A549 (cell line): ENCODE data around the gene TUBB1. TPM values are rescaled to one million over a fixed set of nuclear protein-coding genes. Genes with fewer than 3 reads are reported as not detected.

Experiments used
- ATAC-seq, 2 experiments: fragments of 200-7000 bp in 1 of 2; fragments of >200 bp in 1 of 2; cut with Nextera tagmentation in 1 of 2; cut with Tn5 transposase in 1 of 2; 3 replicates each; pipeline versions ENCODE4 v1.8.0 to v1.9.1; 2018 to 2020; ENCODE audit warnings: mild to moderate bottlenecking in 1 of 2, moderate library complexity in 1 of 2
- CTCF ChIA-PET: fragments of 300-600 bp; sonication (Branson Sonifier 250); formaldehyde crosslinking; extraction: SDS; loops from one replicate; lab custom pipeline; 2021; ENCODE audit warnings: antibody characterized with exemption, inconsistent platforms; lab: Yijun Ruan, JAX
- POLR2A ChIA-PET: fragments of 350-600 bp; formaldehyde crosslinking; extraction: SDS; loops from one replicate; lab custom pipeline; 2021; ENCODE audit warnings: antibody characterized with exemption, inconsistent platforms; lab: Yijun Ruan, JAX
- DNase-seq, 2 experiments: peaks; one replicate each; pipeline versions ENCODE4 v3.0.0 to v3.0.0-alpha.2; 2011 to 2016; ENCODE audit warnings: low read depth in 1 of 2, low spot score in 1 of 2
- FAIRE-seq: peaks from 2 replicates; lab custom pipeline; 2011; peaks lifted over from hg19 to GRCh38; lab: Jason Lieb, UNC
- H3K27ac ChIP-seq, 2 experiments: fragments of >200 bp; sonication (Bioruptor Twin); formaldehyde crosslinking; 3 replicates each; pipeline ENCODE4 v1.5.1; 2016 to 2017
- H3K4me1 ChIP-seq: fragments of >200 bp; sonication (Bioruptor Twin); formaldehyde crosslinking; 3 replicates; pipeline ENCODE4 v1.6.1; 2016
- H3K4me2 ChIP-seq: fragments of >200 bp; sonication (Bioruptor Twin); formaldehyde crosslinking; 3 replicates; pipeline ENCODE4 v1.6.1; 2016
- H3K4me3 ChIP-seq: fragments of >200 bp; sonication (Bioruptor Twin); formaldehyde crosslinking; 3 replicates; pipeline ENCODE4 v1.5.1; 2016
- H3K9me3 ChIP-seq: fragments of >200 bp; sonication (Bioruptor Twin); formaldehyde crosslinking; 3 replicates; pipeline ENCODE4 v1.6.1; 2016
- CEBPB ChIP-seq, 2 experiments: fragments of >200 bp in 1 of 2; sonication (Bioruptor Twin) in 1 of 2; formaldehyde crosslinking in 1 of 2; IDR thresholded peaks; 2 replicates each; pipeline ENCODE4 v1.6.1; 2012 to 2016
- CHD2 ChIP-seq: fragments of 150-350 bp; IDR thresholded peaks from 2 replicates; pipeline ENCODE4 v1.6.1; 2014; ENCODE audit warnings: low read length; ENCODE audit not compliant: partially characterized antibody
- CHD4 ChIP-seq: fragments of 200-600 bp; sonication (generic); IDR thresholded peaks from 2 replicates; pipeline ENCODE4 v1.6.1; 2016; ENCODE audit warnings: antibody characterized with exemption, mild to moderate bottlenecking, borderline replicate concordance
- EHMT2 ChIP-seq: fragments of 200-600 bp; sonication (generic); IDR thresholded peaks from 2 replicates; pipeline ENCODE4 v1.6.1; 2016; ENCODE audit warnings: antibody characterized with exemption, low read depth, mild to moderate bottlenecking, moderate library complexity
- FOXS1 ChIP-seq: fragments of 250-450 bp; sonication (Bioruptor Pico); IDR thresholded peaks from 2 replicates; pipeline ENCODE4 v1.5.0; 2020; ENCODE audit warnings: mild to moderate bottlenecking, moderate library complexity
- GATA3 ChIP-seq: IDR thresholded peaks from 2 replicates; pipeline ENCODE4 v1.6.1; 2012; ENCODE audit warnings: borderline replicate concordance
- HDAC2 ChIP-seq: fragments of 200-600 bp; sonication (generic); IDR thresholded peaks from 2 replicates; pipeline ENCODE4 v1.6.1; 2016
- HEYL ChIP-seq: fragments of 250-450 bp; sonication (Bioruptor Pico); IDR thresholded peaks from 2 replicates; pipeline ENCODE4 v1.8.0; 2021; ENCODE audit warnings: mild to moderate bottlenecking, moderate library complexity
- HOXB5 ChIP-seq: fragments of 250-450 bp; sonication (Bioruptor Pico); IDR thresholded peaks from 2 replicates; pipeline ENCODE4 v1.5.0; 2020; ENCODE audit warnings: mild to moderate bottlenecking, moderate library complexity
- JUN ChIP-seq, 2 experiments: fragments of >200 bp; sonication (Bioruptor Twin); formaldehyde crosslinking; IDR thresholded peaks; 2 replicates in 1 of 2; 3 replicates in 1 of 2; pipeline ENCODE4 v1.6.1; 2016 to 2017
- KDM1A ChIP-seq: fragments of 200-600 bp; sonication (generic); IDR thresholded peaks from 2 replicates; pipeline ENCODE4 v1.6.1; 2016; ENCODE audit warnings: low read depth, mild to moderate bottlenecking
- KDM5A ChIP-seq: fragments of 200-600 bp; sonication (generic); IDR thresholded peaks from 2 replicates; pipeline ENCODE4 v1.6.1; 2016; ENCODE audit warnings: antibody characterized with exemption, mild to moderate bottlenecking
- MAFK ChIP-seq: fragments of 450-650 bp; IDR thresholded peaks from 2 replicates; pipeline ENCODE4 v1.6.1; 2014; ENCODE audit not compliant: partially characterized antibody
- RAD21 ChIP-seq, 2 experiments: fragments of >200 bp in 1 of 2; sonication (Bioruptor Twin) in 1 of 2; formaldehyde crosslinking in 1 of 2; IDR thresholded peaks in 1 of 2; conservative IDR thresholded peaks in 1 of 2; 2 replicates in 1 of 2; 3 replicates in 1 of 2; pipeline ENCODE4 v1.6.1; 2012 to 2018; ENCODE audit warnings: inconsistent platforms in 1 of 2
- RFX5 ChIP-seq: fragments of 450-650 bp; IDR thresholded peaks from 2 replicates; pipeline ENCODE4 v1.7.1; 2014; ENCODE audit warnings: antibody characterized with exemption, mild to moderate bottlenecking, moderate library complexity
- SREBF2 ChIP-seq: fragments of 450-650 bp; IDR thresholded peaks from 2 replicates; pipeline ENCODE4 v1.6.1; 2014; ENCODE audit warnings: mild to moderate bottlenecking, moderate library complexity
- TP53 ChIP-seq: fragments of 250-450 bp; sonication (Bioruptor Pico); IDR thresholded peaks from 2 replicates; pipeline ENCODE4 v1.5.0; 2021; ENCODE audit warnings: mild to moderate bottlenecking, moderate library complexity
- ZC3H11A ChIP-seq: fragments of 450-650 bp; IDR thresholded peaks from 2 replicates; pipeline ENCODE4 v1.6.1; 2014; ENCODE audit warnings: antibody characterized with exemption, mild to moderate bottlenecking
- ZFP36 ChIP-seq: fragments of 450-650 bp; IDR thresholded peaks from 2 replicates; pipeline ENCODE4 v1.6.1; 2014; ENCODE audit warnings: borderline replicate concordance; ENCODE audit not compliant: partially characterized antibody
- WGBS: methylation state at CpG from one replicate; pipeline ENCODE4 v1.1.6; 2017; ENCODE audit errors: missing lambda C conversion rate; 5-methylcytosine and 5-hydroxymethylcytosine counted together
- polyA plus RNA-seq, 4 experiments: library from polyadenylated mRNA; depleted of rRNA in 3 of 4; stranded (reverse); fragments of >200 nt; fragmentation: RNase III in 1 of 4; extraction: RNeasy Plus Mini Kit Qiagen cat#74134 plus additional on column Dnase treatment in 1 of 4; gene quantifications; 2 replicates in 3 of 4; 3 replicates in 1 of 4; pipeline ENCODE4 v1.2.3, GENCODE V29; 2011 to 2017
- TF ChIP-seq, protein P1 (sequence below): fragments of 150-350 bp; IDR thresholded peaks from 2 replicates; pipeline ENCODE4 v1.6.1; 2014; ENCODE audit warnings: low read depth, mild to moderate bottlenecking, low read length
- TF ChIP-seq, protein P2 (sequence below): fragments of >200 bp; sonication (Bioruptor Twin); formaldehyde crosslinking; IDR thresholded peaks from 3 replicates; pipeline ENCODE4 v1.5.1; 2016
- TF ChIP-seq, protein P3 (sequence below): fragments of 450-650 bp; IDR thresholded peaks from 2 replicates; pipeline ENCODE4 v1.6.1; 2014; ENCODE audit warnings: antibody characterized with exemption
- TF ChIP-seq, protein P4 (sequence below): fragments of >200 bp; sonication (Bioruptor Twin); formaldehyde crosslinking; IDR thresholded peaks from 3 replicates; pipeline ENCODE4 v1.6.1; 2016

Gene TUBB1
- polyA plus RNA-seq, 2 of the 4 experiments (the other 2 are of a cell fraction): 0.03 TPM; not detected in 1

DNA sequence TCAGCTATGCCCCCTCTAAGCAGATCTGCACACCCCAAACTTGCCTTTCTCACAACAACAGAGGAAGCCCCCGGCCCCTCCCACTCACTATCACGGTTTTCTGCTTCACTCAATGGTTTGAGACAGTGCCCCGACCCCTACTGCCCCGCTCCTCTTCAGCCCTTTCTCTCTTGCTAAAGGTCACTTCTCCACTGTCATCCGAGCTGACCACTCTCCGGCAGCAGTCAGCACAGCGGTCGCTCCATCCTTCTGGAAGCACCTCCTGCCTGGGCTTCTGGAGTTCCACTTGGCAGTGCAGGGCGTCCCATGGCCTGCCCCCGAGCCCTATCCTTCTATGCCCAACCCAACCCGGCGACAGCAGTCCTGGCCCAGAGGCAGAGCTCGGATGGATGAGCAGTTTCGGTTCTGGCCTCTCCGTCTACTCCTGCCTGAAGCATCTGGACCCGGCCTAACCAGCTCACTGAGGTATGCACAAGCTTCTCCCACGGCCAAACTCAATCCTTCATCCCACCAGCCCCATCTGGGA, 16.3 kb upstream of the TUBB1 start:
- Histone ChIP-seq H3K4me3 (no peak overlapping the region), H3K27ac (no peak overlapping the region), H3K9me3 (no peaks in the 10 kb centered on the region), H3K4me1 (peaks cover 21% of the 10 kb centered on the region), H3K4me2 (no peak overlapping the region)
- no peak for ATAC-seq
- 89% methylated on average over 14 of the region's 17 CpGs for WGBS
- ChIA-PET POLR2A (no interaction called here), CTCF (no interaction called here)
- no peak for FAIRE-seq
- no peak for TF ChIP-seq ZC3H11A
- TF ChIP-seq CHD2: no peak
- no peak for TF ChIP-seq JUN (IDR thresholded peaks at IDR 0.05)
- TF ChIP-seq, protein P1, sequence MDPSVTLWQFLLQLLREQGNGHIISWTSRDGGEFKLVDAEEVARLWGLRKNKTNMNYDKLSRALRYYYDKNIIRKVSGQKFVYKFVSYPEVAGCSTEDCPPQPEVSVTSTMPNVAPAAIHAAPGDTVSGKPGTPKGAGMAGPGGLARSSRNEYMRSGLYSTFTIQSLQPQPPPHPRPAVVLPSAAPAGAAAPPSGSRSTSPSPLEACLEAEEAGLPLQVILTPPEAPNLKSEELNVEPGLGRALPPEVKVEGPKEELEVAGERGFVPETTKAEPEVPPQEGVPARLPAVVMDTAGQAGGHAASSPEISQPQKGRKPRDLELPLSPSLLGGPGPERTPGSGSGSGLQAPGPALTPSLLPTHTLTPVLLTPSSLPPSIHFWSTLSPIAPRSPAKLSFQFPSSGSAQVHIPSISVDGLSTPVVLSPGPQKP: no peak
- no peak for TF ChIP-seq MAFK
- TF ChIP-seq KDM1A: no peak
- no peak for TF ChIP-seq HDAC2
- TF ChIP-seq, protein P2, sequence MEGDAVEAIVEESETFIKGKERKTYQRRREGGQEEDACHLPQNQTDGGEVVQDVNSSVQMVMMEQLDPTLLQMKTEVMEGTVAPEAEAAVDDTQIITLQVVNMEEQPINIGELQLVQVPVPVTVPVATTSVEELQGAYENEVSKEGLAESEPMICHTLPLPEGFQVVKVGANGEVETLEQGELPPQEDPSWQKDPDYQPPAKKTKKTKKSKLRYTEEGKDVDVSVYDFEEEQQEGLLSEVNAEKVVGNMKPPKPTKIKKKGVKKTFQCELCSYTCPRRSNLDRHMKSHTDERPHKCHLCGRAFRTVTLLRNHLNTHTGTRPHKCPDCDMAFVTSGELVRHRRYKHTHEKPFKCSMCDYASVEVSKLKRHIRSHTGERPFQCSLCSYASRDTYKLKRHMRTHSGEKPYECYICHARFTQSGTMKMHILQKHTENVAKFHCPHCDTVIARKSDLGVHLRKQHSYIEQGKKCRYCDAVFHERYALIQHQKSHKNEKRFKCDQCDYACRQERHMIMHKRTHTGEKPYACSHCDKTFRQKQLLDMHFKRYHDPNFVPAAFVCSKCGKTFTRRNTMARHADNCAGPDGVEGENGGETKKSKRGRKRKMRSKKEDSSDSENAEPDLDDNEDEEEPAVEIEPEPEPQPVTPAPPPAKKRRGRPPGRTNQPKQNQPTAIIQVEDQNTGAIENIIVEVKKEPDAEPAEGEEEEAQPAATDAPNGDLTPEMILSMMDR: no peak
- no peak for TF ChIP-seq HOXB5 (CRISPR knock-in tag)
- no peak for TF ChIP-seq KDM5A
- TF ChIP-seq GATA3: no peak
- TF ChIP-seq EHMT2: no peak
- TF ChIP-seq CHD4: no peak
- no peak for TF ChIP-seq SREBF2
- TF ChIP-seq, all 56 proteins: peak for 0
- no peak for DNase-seq

DNA sequence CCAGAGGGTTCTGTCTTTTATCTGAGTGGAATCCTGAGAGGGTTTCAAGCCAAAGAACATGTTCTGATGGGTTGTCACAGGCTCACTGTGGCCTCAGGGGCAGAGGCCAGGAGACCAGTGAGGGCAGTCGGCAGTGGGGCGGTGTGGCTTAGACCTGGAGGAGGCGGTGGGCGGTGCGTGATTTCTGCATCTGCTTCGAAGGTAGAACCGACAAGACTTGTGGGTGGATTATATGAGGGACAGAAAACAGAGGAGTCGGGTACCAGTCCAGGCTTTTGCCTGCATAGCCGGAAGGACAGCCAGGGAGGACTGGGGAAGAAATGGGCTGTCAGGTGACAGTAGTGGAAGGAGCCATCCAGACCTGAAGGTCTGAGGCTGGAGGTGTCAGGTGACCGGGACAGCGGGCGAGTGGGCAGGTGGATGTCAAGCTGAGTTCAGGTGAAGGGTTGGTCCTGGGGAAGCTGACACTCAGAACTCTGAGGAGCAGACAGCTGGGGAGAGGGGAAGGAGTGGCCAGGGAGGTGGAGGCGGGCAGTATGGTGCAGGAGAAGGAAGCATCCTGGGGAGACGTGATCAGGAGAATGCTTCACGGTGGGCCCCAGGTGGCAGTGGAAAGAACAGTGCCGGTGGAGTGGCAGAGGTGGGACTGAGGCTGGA, 15.3 kb upstream of the TUBB1 start:
- TF ChIP-seq, protein P3, sequence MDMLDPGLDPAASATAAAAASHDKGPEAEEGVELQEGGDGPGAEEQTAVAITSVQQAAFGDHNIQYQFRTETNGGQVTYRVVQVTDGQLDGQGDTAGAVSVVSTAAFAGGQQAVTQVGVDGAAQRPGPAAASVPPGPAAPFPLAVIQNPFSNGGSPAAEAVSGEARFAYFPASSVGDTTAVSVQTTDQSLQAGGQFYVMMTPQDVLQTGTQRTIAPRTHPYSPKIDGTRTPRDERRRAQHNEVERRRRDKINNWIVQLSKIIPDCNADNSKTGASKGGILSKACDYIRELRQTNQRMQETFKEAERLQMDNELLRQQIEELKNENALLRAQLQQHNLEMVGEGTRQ: no peak
- TF ChIP-seq, protein P4, sequence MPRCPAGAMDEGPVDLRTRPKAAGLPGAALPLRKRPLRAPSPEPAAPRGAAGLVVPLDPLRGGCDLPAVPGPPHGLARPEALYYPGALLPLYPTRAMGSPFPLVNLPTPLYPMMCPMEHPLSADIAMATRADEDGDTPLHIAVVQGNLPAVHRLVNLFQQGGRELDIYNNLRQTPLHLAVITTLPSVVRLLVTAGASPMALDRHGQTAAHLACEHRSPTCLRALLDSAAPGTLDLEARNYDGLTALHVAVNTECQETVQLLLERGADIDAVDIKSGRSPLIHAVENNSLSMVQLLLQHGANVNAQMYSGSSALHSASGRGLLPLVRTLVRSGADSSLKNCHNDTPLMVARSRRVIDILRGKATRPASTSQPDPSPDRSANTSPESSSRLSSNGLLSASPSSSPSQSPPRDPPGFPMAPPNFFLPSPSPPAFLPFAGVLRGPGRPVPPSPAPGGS: no peak
- TF ChIP-seq HEYL (CRISPR knock-in tag): no peak
- TF ChIP-seq TP53 (CRISPR knock-in tag): no peak
- no peak for TF ChIP-seq CHD4
- no peak for TF ChIP-seq RFX5
- TF ChIP-seq ZC3H11A: no peak
- TF ChIP-seq FOXS1 (CRISPR knock-in tag): no peak
- no peak for TF ChIP-seq CEBPB (IDR thresholded peaks at IDR 0.05)
- TF ChIP-seq RAD21 (conservative IDR thresholded peaks at IDR 0.05 in 1 of 2, IDR thresholded peaks at IDR 0.05 in 1 of 2): no peak
- TF ChIP-seq ZFP36: no peak
- TF ChIP-seq, all 56 proteins: peak for 0
- POLR2A ChIA-PET: no interaction called here
- Histone ChIP-seq H3K4me2 (no peak overlapping the region), H3K4me3 (no peak overlapping the region), H3K9me3 (no peaks in the 10 kb centered on the region), H3K4me1 (peaks cover 21% of the 10 kb centered on the region), H3K27ac (no peak overlapping the region)
- ATAC-seq (no peak), DNase-seq (no peak), FAIRE-seq (no peak)
- 94% methylated on average over 16 of the region's 16 CpGs for WGBS
- CTCF ChIA-PET: no interaction called here
